K562 (cell line): Measurements from ENCODE around the gene TRMT112. TPM values are rescaled to one million over a fixed set of nuclear protein-coding genes. Genes with fewer than 3 reads are reported as not detected.

Experiments used
- CBFB ChIP-seq: sonication (generic); formaldehyde crosslinking; IDR thresholded peaks from 2 replicates; pipeline ENCODE4 v1.4.0; 2020; ENCODE audit warnings: mild to moderate bottlenecking, missing genetic modification reagents
- CCNT2 ChIP-seq: IDR thresholded peaks from 2 replicates; pipeline ENCODE4 v1.6.1; 2011; ENCODE audit warnings: borderline replicate concordance, low read depth, mild to moderate bottlenecking, moderate library complexity, mixed read lengths, low read length; ENCODE audit not compliant: insufficient read length; ENCODE audit errors: extremely low read depth
- CREB3 ChIP-seq: fragments of 450-650 bp; conservative IDR thresholded peaks from 2 replicates; pipeline ENCODE4 v1.6.1; 2016; ENCODE audit warnings: missing genetic modification characterization, low read depth, mild to moderate bottlenecking, missing compliant biosample characterization, moderate library complexity
- DEAF1 ChIP-seq: fragments of 450-650 bp; formaldehyde crosslinking; IDR thresholded peaks from 2 replicates; pipeline ENCODE4 v1.4.0; 2020; ENCODE audit warnings: mild to moderate bottlenecking, moderate library complexity
- DLX4 ChIP-seq: fragments of 250-450 bp; sonication (Bioruptor Pico); IDR thresholded peaks from 2 replicates; pipeline ENCODE4 v1.6.1; 2021; ENCODE audit warnings: mild to moderate bottlenecking
- DPF2 ChIP-seq: fragments of 450-650 bp; IDR thresholded peaks from 2 replicates; pipeline ENCODE4 v1.6.1; 2016
- HMGXB4 ChIP-seq: sonication (generic); formaldehyde crosslinking; IDR thresholded peaks from 2 replicates; pipeline ENCODE4 v1.8.1; 2023; ENCODE audit warnings: mild to moderate bottlenecking, missing genetic modification reagents
- NFIC ChIP-seq: fragments of 450-650 bp; IDR thresholded peaks from 2 replicates; pipeline ENCODE4 v1.6.1; 2017; ENCODE audit warnings: mild to moderate bottlenecking, inconsistent platforms
- POLR2AphosphoS5 ChIP-seq: IDR thresholded peaks from 2 replicates; pipeline ENCODE4 v1.6.1; 2011; ENCODE audit warnings: mild to moderate bottlenecking, low read depth, low read length, moderate library complexity; ENCODE audit not compliant: control insufficient read depth, insufficient read depth
- RBM34 ChIP-seq: fragments of 200-400 bp; formaldehyde crosslinking; IDR thresholded peaks from 2 replicates; pipeline ENCODE4 v1.6.1; 2018; ENCODE audit warnings: low read length, borderline replicate concordance; ENCODE audit not compliant: insufficient read depth
- TAF7 ChIP-seq: fragments of 450-650 bp; IDR thresholded peaks from 2 replicates; pipeline ENCODE4 v1.6.1; 2016; ENCODE audit warnings: missing genetic modification characterization, missing compliant biosample characterization
- ZKSCAN1 ChIP-seq: fragments of 150-350 bp; IDR thresholded peaks from 2 replicates; pipeline ENCODE4 v1.6.1; 2016; ENCODE audit warnings: low read depth, low read length
- ZNF124 ChIP-seq: sonication (generic); formaldehyde crosslinking; IDR thresholded peaks from 2 replicates; pipeline ENCODE4 v1.8.1; 2022; ENCODE audit warnings: missing genetic modification reagents
- ZNF436 ChIP-seq: fragments of 250-450, 450-650 bp; sonication (Bioruptor Pico); formaldehyde crosslinking; IDR thresholded peaks from 2 replicates; pipeline ENCODE4 v1.7.0; 2020; ENCODE audit warnings: mild to moderate bottlenecking
- ZNF655 ChIP-seq: fragments of 250-450 bp; sonication (Bioruptor Pico); IDR thresholded peaks from 2 replicates; pipeline ENCODE4 v1.5.0; 2021
- ZNF695 ChIP-seq: fragments of 450-650 bp; formaldehyde crosslinking; IDR thresholded peaks from 2 replicates; pipeline ENCODE4 v1.4.0; 2020; ENCODE audit warnings: mild to moderate bottlenecking, moderate library complexity
- polyA plus RNA-seq, 8 experiments: library from polyadenylated mRNA; depleted of rRNA in 4 of 8; stranded (reverse) in 5 of 8; unstranded in 3 of 8; fragments of >200 nt; fragmentation: Nextera tagmentation in 2 of 8; fragmentation: Illumina TruSeq in 1 of 8; extraction: Ambion mirVana in 2 of 8; extraction: Trizol in 1 of 8; gene quantifications; 2 replicates each; pipeline versions ENCODE4 v1.2.1 to v1.2.3, GENCODE V29; 2011 to 2014; ENCODE audit warnings: inconsistent platforms in 1 of 8, missing spikeins in 1 of 8
- total RNA-seq, 7 experiments: library from RNA; depleted of rRNA in 6 of 7; stranded (reverse); fragments of >200 nt in 6 of 7; fragmentation: Illumina TruSeq in 2 of 7; extraction: Trizol in 2 of 7; gene quantifications; 2 replicates each; pipeline versions ENCODE4 v1.2.1 to v1.2.3, GENCODE V29; 2011 to 2021; ENCODE audit warnings: low replicate concordance in 1 of 7

The TRMT112 gene
- total and polyA plus RNA-seq, 9 of the 15 experiments (the other 6 are each of a cell fraction or from before 2014, with no cell fraction given) = 162 to 444 (median 300) TPM

- TF ChIP-seq HMGXB4 = peak; percentile 67; the same call in 1 of the 2 replicates
- no peak for TF ChIP-seq DLX4 (CRISPR knock-in tag)
- no peak for TF ChIP-seq ZKSCAN1
- no peak for TF ChIP-seq ZNF436 (CRISPR knock-in tag)
- TF ChIP-seq CCNT2 = no peak
- TF ChIP-seq POLR2AphosphoS5 = peak; percentile 60
- TF ChIP-seq CBFB (CRISPR knock-in tag) = peak; percentile 83
- peak; percentile 51; the same call in 1 of the 2 replicates for TF ChIP-seq TAF7 (tag)
- TF ChIP-seq ZNF655 (CRISPR knock-in tag) = no peak
- TF ChIP-seq DEAF1 (CRISPR knock-in tag) = 0 out of 2 replicates have a peak, but pooled peaks have one; percentile 20
- TF ChIP-seq NFIC = no peak
- no peak for TF ChIP-seq CREB3 (tag)
- TF ChIP-seq RBM34 = no peak
- TF ChIP-seq ZNF124 (CRISPR knock-in tag) = no peak
- TF ChIP-seq ZNF695 = no peak
- TF ChIP-seq DPF2 = peak; percentile 71; the same call in 1 of the 2 replicates
Measured at GRCh38 chr11:64304316-64305072, 12.9 kb downstream of the TRMT112 start (continued).
